ENCODE results near the gene SLC24A3.

SLC24A3 gene

GRCh38 chr20:19349879-19350278 is 137.4 kb downstream of the SLC24A3 start:
- no peak for DNase-seq

- DNase-seq = no peak
These were observed 139.1 kb downstream of the SLC24A3 start for GRCh38 chr20:19351542-19351941.

DNA sequence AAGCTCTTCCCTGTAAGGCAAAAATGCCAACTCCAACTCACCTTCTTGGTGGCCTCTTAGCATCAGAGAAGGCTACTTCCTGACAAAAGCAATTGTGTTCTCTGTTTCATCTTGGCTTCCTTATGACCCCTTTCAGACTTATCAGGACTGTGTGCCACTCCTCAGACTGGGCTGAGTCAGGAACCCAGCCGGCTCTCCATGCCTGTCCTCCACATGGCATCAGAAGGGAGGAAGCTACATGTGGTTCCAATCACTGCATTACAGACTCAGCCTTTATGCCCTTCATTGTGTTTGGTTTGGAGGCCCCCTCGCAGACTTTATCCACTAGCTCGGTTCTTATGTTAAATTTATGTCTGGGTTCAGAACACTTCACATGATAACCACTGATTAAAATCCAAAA is 142.5 kb downstream of the SLC24A3 start:
- no peak for DNase-seq

- no peak for DNase-seq
These were observed 149.3 kb downstream of the SLC24A3 start for GRCh38 chr20:19361790-19362189.

GRCh38 chr20:19363476-19363875 is 151.0 kb downstream of the SLC24A3 start:
- no peak for DNase-seq

GRCh38 chr20:19367591-19367990 is 155.1 kb downstream of the SLC24A3 start:
- no peak for DNase-seq

DNA sequence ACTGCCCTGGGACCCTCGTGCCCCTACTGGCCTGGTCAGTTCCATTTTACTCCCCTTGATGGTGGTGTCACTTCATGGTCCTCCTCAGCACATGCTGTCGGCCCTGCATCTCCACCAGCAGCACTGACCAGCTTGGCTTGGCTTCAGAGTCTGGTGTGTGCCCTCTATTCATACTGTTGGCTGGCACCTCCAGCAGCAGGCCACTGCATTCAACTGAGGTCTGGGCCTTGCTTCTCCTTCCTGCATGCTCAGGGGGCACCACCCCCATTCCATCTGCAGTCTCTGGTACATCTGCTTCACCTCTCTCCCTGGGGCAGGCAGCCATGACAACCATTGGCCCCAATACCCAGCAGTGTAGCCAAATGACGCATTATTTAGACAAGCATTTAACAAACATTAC is 155.9 kb downstream of the SLC24A3 start:
- DNase-seq = no peak

DNA sequence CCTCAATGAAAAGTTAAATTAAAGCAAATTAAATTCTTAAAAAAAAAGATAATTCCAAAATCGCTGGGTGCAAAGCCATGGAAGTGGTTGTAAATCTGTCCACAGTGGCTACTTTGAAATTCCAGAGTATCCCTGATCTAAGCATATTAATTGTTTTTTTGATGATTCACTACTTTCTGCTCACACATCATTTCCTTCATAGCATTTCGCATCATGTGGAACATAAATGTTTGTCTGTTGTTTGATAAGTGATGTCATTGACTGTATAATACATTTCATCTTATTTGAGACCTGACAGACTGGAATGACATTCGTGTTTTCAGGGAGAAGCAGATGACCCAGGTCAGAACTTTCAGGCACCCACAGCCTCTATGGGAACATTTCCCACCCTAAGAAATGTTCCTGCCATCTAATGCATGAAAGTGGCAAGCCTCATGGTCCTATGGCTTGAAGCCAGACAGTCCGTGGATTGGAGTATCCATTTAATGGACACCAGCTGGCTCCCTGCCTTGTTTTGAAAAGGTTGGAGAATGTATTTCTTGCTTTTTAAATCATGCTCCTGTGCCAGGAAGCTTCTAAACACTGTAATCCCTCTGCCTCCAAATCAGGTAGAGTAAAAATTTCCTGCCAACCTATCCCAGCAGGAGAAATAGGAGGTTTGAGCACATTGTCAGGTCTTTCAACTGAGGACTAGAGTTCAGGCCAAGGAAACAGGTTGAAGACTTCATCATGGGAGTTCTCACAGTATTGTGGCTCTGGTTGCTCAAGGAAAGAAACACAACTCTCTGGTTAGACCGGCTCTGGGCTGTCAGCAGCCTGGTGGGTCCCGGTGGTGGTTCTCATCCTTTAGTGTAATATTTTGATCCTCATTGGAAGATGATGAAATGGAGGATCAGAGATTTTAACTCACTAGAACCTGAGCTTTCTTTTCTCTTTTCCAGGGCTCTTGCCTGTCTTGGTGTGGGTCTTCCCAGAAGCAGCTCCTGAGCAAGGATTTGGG is 157.9 kb downstream of the SLC24A3 start:
- DNase-seq = no peak

DNA sequence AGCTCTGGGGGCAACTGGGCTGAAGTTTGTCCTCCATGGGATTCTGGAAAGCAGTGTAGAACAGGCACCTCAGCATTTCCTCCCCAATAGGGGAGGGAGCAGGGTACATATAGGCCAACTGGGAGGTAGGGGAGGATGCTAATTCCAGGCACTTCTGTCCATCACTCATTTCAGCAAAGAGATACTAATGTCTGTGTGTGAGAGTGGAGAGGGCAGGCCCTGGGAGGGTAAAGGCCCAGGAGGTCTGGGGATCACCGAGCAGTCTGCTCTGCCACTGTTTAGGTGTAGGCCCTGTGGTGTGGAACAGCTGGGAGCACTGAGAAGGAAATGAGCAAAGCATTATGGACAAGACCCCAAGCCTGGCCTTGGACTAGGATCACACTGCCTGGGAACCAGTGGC is 158.7 kb downstream of the SLC24A3 start:
- no peak for DNase-seq

DNA sequence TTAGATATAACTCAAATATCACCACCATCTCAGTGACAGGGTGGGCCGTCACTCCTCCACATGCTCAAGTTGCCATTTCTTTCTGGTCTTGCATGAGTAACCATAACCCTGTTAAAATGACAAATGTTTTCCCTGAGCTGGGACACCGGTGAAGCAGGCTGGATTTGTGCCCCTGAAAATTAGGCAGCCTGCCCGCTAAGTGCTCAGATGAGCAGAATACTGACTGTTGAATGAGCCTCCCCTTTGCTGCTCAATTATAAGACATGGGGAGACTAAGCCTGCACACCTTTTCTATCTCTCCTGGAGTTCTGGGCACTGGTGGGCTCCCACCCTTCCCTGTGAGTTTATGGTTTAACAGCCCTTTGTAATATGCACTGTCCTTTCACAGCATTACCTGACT is 161.8 kb downstream of the SLC24A3 start:
- no peak for DNase-seq

- no peak for DNase-seq
These were observed 163.0 kb downstream of the SLC24A3 start for GRCh38 chr20:19375395-19375794.

DNA sequence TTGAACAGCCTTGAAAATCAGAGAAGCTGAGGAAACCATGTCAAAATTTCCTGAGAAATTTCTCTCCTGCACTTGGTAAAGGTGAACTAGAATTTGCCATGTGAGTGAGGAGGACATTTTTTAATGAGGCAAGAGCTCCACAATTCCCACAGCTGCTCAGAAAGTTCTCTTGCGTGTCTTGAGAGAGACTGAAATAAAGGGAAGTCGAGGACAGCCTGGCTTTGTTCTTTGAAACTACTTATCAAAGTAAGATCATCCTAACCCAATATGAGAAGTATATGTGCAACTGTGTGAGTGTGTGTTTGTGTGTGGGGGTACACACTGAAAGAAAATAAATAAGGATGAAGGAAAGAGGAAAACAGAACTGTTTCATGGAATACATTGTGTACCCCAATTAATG is 163.4 kb downstream of the SLC24A3 start:
- DNase-seq = no peak

DNA sequence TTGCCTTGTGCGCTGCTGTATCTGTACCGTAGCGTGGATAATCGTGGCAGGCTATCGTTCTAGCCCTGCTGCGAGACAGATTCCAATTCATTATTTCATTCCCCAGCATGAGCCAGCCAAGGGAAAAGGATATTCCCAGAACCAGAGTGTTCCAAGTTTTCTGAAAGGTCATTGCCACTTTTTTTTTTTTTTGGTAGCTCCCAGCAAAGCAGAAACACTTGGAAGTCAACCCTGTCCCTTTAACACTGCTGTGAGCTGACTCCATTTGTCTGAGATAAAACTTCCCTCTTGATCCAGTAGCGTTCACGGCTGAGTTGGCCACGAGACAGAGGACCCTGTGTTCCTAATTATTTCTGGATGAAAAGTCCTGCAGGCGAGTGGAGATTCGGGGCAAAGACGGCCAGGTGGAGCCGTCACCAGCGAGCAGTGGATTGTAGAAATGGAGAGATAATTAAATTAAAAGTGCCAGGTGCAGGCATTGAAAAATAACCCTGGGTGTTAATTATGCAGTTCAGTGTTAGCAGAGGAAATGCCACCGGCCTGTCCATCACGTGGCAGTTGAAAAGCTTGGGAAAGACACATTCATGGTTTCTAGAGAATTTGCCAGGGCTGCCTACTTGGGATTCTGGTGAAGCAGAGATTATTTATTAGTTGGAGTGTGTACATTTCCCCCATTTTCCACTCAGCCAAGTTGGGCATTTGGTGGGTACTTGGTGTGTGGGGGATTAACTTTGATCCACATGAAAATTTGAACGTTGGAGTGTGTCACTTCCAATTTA is 164.2 kb downstream of the SLC24A3 start:
- no peak for DNase-seq

DNA sequence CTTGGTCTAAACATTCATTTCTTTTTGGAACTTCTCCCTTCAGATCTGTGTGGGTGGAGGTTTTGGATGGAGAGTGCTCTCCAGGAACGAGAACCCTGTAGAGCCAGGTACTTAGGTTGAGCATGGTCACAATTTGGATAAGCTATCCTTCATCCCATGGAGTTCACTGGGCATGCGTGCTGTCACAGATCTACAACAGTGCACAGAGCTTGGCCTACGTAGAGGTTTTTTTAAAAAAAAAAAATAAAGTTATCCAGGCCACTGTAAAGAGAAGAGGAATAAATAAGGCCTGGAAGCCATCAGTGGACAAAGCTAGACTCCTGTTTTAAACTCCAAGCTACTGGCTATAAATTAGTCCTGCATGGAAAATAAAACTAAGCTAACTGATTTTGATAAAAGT is 165.6 kb downstream of the SLC24A3 start:
- DNase-seq = no peak

DNA sequence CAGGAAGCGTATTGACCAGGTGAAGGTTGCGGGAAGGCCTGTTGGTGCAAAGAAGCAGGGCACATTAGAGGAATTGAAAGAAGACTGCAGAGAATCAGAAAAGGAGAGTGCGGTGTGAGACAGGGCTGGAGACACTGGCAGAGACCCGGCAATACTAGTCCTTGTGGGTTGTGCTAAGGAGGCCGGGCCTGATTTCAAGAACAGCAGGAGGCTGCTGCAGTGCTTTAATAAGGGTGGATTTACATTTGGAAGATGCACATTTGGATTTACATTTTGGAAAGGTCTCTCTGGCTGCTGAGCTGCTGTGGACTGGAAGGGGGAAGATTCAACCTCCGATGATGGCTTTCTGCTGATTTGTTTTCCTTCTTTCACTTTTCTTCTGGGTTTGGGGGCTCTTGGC is 167.8 kb downstream of the SLC24A3 start:
- DNase-seq = no peak

- no peak for DNase-seq
These were observed 169.5 kb downstream of the SLC24A3 start for GRCh38 chr20:19381947-19382346.

- DNase-seq = no peak
These were observed 170.2 kb downstream of the SLC24A3 start for GRCh38 chr20:19382386-19383340.

DNA sequence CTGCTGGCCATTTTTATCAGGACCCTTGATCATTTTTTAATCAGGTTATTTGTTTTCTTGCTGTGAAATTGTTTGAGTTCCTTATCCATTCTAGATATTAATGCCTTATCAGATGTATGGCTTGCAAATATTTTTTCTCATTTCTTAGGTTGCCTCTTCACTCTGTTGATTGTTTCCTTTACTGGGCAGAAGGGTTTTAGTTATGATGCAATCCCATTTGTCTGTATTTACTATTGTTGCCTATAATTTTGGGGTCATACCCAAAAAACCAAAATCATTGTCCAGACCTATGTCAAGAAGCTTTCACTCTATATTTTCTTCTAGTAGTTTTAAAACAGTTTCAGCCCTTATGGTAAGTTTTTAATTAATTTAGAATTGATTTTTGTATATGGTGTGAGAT is 172.5 kb downstream of the SLC24A3 start:
- no peak for DNase-seq

DNA sequence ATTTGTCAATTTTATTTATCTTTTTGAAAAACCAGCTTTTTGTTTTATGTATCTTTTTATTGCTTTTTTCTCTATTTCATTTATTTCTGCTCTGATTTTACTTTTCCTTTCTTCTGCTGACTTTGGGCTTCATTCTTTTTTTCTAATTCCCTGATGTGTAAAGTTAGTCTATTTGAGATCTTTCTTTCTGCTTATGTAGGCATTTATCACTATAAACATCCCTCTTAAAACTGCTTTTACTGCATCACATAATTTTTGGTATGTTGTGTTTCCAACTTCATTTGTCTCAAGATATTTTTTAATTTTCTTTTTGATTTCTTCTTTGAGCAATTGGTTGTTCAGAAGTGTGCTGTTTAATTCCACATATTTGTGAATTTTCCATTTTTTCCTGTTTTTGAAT is 174.8 kb downstream of the SLC24A3 start:
- DNase-seq = no peak

DNA sequence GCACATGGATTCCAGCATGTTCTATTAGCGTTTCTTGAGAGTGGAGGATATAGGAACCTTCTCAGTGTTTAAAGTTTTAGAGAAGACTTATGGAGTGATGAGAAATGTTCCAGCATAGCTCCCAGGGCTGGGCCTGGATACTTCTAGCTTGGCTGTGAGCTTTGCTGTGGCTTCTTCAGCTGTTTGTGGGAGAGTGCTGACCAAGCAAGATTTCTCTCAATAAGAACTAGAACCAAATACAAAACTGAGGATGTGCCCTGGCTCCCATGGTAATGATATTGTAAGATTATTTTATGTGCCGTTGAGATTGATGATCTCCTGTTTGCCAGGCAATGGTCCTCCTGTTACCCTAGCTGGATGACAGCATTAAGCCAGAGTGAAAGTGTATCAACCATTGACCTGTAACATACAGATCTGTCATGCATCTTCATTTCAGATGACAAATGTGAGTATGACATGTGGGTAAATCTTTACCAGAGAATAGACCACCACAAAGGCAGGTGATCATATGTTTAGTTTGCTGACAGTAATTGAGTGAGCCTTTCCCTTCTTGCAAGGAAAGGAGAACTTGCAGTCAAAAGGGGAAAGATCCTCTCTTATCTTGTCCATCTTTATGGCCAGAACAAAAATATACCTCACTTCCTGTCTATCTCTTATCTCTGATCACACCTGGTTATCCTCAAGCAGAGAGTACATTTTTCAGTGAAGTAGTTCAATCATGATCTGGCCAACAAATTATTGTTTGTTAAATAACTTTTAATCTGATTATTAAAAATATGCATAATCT is 180.1 kb downstream of the SLC24A3 start:
- DNase-seq = no peak

DNA sequence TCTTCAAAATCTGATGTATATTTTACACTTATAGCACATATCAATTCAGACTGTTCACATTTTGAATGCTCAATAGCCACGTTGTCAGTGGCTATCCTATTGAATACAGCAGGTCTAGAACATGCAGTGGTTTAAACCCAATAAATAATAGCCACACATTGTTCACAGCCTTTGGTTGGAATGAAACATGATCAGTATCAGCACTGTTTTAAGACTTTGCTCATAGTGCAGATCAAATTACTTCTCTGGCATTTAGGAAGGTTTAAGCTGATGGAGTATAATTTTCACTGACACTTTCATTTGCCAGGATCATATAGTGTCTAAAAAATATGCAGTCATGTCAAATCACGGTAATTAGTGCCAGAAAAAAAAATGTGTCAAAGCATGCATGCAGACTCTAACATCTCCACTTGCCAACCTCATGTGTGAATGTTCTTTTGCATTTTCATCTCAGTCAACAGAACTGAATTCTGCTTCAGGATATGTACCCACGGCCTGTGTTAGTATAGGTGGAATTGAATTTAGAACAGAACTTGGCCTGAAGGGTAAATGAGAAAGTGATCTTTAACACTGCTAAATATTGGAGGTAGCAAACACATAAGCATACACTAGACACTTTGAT is 184.1 kb downstream of the SLC24A3 start:
- DNase-seq = no peak

DNA sequence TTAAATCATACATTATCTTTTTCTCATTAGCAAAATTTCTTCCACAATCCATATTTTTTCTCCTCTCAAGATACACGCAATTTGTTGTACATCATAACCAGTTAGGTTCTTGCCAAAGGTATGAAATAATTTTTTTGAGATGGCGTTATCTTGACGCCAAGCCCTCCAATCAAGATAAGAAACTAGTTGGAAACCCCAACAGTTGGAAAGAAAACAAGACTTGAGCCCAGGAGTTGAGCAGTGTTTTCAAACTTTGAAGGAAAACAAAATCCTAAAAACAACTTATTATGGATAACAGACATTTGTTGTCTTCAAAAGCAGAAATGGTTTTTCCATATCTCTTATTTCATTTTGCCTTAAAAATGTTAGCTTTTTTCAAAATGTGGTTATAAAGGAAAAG is 184.8 kb downstream of the SLC24A3 start:
- no peak for DNase-seq

Measured in activated effector memory CD4-positive, alpha-beta T cell treated with Interleukin-2 at 50 U/mL for 16 hours (primary cell).